Nucleus accumbens (tissue), 56 donors: ENCODE data around the gene MAB21L1.

ENCODE experiments used
- DNase-seq, 56 donors: peaks; one replicate each; lab custom pipeline; 2025; lab: John Stamatoyannopoulos, UW

MAB21L1 gene

DNA sequence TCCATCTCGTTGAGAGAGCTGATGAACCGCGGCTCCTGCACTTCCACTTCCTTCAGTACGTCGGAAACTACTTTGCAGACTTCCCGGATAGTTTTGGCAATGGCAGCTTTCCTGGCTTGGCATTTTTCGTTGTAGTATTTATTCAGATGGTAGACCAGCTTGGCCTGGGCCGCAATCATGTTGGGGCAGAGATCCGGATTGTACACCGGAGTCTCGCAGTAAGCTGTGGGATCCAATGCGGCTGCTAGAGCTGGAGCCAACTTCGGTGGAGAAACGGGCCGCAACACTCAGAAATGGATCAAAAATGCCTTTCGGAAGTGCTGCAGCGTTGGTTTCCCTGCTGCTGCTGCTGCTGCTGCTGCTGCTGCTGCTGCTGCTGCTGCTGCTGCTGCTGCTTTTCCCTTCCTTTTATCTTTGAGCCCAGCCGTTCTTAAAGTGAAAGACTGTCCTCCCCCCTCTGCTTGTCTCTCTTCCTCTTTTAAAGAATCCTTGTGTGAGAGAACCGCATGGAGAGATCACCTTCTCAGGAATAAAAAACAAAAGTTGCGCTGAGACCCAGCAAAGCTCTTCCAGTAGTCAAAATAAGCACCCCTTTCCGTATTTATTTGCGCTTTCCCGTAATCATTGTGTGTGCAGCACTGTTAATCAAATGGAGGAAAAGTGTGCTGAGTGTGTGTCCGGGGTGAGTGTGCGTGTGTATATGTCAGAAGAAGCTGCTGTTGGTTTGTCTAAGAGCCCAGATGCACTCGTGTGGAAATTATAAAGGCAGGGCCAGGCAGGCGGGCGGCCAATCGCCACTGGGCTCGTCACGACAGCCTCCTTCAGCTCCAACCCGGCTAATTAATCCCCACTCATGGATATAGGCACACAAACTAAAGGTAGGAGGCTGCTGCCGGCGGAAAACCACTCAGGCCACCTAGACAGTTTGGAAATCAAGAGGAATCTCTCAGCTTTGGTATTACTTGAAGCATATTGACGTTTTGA is at the start of gene MAB21L1:
Gene MAB21L1 (minus strand): TSS at position 730 of the 984 bp plus-strand sequence. CDS start 551 bp downstream, at position 179.
- peak in 21 of 56 donors; percentile 4 to 47 (median 21) for DNase-seq

DNA sequence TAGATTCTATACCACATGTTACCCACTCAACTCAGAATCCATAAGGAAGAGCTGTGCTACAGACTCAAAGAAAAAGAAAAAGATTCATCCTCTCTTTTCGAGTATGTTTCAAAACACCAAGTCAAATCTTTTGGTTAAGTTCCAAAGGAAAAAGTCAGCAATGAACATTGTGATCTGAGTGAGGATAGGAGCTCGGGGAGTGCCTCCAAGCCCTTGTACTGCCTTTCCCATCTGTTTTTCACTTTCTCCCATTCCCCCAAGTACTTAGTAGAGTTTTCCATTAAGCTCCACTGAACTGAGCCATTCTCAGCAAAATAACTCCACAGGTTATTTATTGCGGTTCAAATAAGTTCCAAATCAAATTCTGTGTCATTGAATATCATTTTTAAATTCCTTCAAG is 47.7 kb upstream of the MAB21L1 start:
- no peak for DNase-seq

DNA sequence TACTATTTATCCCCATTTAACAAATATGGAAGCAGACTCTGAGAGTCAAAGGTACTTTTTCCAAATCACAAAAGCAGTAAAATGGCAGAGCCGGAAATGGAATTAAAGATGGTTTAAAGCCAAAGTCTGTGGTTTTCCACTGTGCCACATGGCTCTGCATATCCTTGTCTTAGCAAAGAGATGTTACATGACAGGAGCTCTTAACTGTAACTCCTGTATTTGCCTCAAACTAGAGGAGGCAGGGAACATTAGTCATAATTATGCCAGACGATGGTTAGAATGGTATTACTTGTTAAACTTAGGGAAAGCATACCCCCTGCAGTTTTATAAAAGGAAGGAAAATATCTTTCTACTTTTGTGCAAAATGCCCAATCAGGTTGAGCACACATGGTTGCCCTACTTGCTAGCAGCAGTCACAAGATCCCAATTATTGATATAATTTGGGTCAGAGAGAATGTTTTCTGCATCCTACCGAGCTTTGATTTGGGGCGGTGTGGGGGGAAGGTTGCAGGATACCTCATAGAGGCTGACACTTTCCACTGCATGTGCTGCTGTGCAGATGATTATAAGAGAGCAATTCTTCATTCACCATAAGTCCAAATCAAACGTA is 42.0 kb upstream of the MAB21L1 start:
- peak in 3 of 56 donors; percentile 1 to 13 (median 7) for DNase-seq

DNA sequence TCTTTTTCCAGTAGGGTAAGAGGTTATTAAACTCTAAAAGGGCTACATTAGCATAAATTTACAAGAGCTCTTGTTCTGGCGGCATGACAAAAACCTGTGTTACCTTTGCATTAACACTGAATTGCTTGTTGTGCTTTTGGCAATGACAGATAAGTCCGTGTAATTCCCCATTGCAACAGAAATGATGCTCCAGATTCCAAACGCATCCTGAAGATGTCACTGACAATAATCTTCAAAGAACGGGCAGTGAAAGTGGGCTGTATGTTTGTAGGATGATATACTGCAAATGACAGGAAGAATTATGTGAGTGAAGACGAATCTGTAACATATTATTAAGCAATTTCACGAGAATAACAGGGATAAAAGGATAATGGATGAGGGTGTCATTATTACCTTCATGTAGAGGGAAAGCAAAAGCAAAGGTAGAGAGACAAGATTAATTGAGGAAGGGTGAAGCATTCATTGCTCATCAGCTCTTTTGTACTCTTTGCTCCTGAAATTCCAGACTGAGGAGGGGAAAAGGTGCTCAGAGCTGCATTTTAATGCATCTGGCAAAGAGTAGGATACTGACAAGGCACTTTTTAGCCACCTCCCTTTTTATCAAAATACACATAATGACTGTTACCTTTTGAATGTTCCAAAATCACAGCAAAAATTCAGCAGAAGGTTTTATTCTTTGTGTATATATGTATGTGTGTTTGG is 38.5 kb upstream of the MAB21L1 start:
- DNase-seq: peak in 3 of 56 donors; percentile 3 to 8 (median 8)

DNA sequence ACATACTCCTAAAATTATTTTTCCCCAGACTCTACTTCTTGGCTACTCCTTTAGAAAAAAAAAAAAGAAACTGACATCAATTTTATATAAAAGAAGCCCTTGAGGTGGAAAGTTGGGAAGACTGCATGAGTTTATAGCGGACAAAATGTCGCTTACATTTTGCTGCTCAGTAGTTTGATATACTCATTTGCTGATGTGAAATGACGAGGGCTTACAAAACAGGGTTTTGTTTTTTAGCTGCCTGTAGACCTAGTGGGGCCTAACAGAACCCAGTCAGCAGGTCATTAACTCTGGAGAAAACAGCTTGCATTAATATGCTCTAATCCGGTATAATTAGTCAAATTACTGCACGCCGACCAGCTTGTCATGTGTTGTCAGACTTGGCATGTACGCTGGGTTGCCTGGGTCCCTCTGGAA is 37.6 kb upstream of the MAB21L1 start:
- DNase-seq: no peak

DNA sequence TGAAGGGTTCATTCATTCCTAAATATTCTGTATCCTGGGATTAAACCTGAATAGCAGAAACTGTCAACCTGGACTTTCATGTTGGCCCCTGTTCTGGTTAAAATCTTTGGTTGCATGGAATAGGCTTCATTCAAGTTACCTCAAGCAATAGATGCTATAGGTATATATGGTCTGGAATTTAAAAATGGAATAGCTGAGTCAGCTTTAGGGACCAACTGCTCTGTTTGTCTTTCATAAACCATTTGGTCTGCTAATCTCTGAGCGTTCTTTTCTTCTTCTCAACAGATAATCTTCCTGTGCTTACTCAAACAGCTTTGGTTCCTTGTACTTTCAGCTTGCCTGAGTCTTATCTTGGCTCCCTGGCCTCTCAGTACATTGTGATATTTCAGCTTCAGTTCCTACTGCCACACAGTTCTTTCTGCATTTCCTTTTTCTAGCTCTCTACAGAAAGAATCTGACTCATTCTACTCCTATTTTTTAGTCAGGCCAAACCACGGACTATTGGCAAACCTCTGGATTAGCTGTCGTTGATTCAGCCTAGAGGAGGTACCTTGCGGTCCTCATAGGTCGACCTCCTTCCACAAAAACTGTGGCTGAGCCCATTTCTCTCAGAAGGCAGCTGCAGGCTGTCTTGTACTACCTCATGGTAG is 35.9 kb upstream of the MAB21L1 start:
- no peak for DNase-seq

DNA sequence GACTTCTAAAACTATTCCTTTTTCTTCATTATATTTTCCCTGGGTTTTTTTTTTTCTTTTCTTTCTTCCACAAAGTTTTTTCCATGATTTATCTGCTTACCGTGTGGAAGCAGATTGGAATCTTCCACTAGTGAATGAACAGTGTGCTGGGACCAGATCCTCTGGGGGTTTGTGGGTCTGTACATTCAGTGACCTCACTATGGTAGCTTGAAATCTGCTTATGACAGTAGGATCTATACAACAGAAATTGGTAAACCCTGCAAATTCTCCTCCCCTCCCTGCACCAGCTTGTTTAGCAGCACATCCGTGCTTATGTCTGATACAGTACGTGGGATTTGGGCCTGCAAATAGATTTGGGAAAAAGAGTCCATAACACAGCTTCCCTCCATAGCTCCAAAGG is 26.0 kb upstream of the MAB21L1 start:
- no peak for DNase-seq

DNA sequence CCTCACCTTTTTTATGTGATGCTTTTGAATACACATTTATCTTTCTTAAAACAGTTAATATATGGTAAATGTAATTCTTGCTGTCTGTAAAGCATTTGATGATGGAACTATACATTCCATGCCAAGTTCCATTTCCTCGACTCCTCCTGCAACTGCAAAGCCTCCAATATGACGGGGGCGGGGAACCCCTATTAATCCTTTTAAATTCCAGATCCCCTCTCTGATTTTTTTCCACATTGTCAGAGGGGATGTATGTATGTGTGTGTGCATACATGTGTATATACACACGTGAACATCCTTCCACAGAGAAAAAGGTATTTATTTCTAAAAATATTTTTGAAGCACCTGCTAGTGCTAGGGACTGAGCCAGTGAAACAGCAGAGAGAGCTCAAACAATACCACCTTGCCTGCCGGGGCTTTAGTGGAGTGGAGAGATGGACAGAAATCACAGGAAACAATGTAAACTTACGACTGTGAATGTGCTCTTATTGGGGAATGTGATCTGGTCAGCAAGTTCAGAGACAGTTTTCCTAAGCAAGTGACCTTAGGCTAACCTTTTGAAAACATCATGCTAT is 25.3 kb upstream of the MAB21L1 start:
- no peak for DNase-seq

DNA sequence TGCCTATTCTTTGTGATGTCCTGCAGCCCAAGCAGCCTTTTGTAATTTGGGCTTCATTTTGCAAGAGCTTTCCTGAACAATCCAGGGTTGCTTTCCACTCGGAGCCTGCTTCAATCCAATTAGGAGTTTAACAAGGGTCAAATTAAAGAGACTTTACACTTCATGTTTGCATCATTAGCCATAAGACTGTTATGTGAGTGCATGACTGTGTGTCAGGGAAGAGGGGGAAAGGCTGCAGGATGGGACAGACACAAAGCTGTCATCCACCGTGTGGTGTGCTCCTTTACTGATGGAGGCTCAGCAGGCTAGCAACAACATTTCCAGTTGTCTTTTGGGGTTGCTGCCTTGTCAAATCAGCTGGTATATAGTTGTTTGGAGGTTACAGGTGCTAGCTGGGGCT is 23.7 kb upstream of the MAB21L1 start:
- no peak for DNase-seq

DNA sequence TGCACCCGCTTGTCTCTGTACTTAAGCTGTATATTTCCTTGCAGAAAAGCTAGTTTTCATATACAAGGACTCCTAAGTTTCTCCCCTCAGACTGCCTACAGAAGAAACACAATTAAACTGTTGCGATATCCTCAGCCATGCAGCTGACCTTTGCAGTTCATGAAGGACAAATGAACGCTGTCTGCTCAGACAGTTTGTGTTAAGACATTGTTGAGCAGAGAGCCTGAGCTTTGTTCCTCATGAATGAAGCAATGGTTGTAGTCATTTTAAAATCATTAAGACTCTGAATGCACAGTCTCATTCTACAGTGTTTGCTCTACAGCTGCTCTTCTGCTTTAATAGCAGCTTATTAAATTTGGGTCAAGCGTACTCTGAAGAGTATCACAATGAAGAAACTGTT is 23.2 kb upstream of the MAB21L1 start:
- DNase-seq: no peak

DNA sequence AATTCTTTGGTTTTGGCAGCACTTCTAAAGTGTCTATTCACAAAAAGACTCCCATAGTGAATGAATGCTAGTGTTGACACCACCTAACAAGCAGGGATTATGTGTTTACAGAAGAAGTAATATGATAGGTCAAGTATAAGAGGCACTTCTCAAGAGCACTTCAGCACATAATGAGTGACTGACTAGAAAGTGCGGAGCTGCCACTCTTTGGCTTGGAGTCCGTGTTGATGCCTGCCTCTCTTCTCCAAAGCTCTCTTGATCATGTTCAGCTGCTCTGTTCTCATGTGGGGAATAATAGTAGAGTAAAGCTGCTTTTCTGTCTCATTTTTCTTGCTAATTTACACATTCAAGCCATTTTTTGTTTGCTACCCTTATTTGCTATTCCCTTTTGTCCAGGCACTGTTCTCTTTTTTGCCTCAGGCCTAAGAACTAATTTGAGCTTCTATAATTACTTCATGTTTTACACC is 22.7 kb upstream of the MAB21L1 start:
- no peak for DNase-seq

DNA sequence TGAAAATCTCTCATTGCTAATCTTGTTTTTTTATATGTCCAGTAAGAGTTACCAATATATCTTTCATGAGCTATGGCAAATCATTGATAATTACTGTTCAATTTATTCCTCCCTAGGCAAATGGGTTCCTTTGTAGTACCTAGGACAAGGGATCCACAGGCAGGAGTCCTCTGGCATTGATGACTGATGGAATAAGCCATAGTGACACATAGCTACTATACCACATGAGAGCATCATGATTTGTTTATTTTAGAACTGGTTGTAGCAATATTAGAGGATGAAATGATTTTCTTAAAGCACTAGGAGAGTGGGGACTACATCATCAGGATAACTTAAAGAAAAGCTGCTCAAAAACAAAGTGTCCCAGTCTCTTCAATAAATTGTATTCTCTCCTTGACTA is 21.7 kb upstream of the MAB21L1 start:
- no peak for DNase-seq

DNA sequence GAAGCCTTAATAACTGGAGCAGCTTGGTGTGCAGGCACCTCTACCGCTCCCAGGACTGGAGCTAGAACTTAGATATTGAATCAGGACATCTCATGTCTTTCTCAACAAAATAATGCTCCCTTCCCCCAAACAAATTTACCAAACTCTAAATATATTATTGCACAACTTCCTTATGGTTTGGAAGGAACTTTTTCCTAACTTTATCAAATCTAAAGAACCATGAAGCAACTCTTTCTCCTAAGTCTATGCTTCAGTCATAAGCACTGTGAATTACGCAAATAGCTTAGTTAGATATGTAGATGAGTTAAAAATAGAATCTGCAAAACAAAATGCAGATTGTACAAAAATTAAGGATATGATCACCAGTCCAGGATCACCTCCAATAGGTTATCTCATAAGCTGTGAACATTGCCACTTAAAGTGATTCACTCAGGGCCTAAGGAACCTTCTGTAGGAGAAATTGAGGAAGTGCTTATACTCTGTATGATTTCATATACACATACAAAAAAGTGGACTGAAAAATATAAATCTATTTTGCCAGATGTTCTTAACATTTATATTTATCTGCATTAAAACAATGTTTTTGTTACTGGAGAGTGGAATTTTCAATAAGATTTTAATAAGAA is 20.4 kb upstream of the MAB21L1 start:
- DNase-seq: no peak

DNA sequence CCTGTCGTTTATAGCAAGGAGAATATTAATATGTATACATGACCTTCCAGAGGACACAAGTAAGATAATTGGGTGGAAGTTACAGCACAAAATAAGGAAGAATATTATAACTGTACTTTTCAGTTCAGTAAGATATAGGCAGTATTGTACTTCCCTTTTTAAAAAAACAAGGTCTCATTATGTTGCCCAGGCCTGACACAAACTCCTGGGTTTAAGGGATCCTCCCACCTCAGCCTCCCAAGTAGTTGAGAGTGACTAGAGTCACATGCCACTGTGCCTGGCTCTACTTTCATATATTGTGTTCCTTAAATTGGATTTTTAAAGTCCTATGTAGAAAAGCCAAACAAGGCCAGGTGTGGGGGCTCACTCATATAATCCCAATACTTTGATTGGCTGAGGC is 19.5 kb upstream of the MAB21L1 start:
- DNase-seq: no peak

DNA sequence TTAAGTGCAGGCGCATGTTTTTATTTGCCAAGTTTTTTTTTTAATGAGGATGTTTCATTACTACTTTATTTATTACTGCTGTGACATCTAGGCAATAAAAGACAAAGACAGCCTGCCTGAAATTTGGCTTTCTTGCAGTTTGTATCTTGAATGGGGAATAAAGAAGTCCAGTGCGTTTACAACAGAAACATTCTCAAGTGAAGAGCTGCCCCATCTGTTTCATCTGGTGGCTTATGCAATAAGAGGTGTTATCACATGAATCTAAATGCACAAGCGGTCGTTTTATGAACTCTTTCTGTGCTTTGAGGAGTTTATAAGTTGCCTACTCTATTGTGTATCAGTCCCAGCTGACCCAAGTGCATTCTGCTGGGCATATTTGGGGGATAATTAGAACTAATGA is 12.6 kb upstream of the MAB21L1 start:
- DNase-seq: no peak

DNA sequence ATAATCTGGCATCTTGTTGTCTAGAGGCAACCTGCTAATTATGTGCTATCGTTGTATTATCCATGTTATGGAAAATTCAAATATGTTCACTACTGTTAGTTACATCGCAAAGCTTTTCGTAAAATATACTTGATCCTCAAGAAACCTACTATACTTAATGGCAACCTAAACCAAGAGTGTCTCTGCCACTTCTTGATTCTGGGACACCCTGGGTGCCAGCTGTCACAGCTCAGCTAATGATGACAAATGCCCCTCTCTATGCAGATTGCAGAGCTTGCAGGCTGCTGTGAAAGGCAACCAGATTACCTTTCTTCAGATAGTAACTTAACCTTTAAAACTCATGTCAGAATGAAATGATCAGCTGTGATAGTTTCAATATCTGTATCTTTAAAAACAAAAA is 8.9 kb upstream of the MAB21L1 start:
- no peak for DNase-seq

DNA sequence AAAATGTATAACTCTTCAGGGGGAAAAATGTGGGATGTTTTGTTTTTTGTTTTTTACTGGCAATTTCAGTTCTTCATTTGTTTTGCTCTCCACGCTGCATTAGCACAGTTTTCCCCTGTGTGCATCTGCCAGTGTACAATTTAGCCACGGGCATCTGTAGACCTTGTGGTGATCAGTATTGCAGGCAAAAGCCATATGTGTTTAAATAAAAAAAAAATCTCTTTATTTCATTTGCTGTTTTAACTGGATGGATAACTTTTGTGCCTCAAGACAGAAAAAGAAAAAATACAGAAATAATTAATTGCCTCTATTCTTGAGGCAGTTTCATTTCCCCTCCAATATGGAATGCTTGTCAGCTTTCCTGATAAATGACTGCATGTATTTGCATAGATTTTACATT is 7.9 kb upstream of the MAB21L1 start:
- no peak for DNase-seq

DNA sequence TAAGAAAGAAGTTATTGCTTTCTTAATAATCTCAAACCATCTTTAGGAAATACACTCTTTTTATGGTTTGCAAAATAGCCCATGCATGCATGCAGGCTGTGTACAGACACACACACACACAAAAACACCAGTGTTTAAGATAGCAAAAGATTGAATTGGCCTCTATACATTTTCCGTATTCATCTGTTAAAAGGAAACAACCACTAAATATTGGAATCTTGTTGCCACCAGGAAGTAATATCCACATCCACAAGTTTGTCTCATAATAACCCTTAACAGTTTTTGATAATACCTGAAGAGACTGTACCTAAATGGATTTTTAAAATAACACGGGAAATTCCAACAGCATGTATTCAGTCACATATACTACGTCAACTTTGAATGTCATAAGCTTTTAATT is 7.3 kb upstream of the MAB21L1 start:
- no peak for DNase-seq

DNA sequence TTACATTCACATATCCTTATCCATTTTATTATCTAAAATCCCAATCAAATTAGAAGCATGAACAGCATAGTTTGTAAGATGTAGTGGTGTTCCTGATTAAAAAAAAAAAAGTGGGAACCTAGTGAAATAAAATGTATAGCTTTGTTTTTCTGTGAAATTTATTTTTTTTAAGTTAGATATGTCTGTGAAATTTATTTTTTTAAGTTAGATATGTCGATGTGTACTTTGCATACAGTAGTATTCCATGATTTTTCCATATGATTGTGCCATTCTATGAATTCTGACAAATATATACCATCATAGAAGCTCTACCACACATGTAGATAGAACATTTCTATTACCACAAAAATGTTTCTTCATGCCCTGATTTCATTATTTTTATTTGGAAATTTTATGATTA is 6.0 kb upstream of the MAB21L1 start:
- no peak for DNase-seq

DNA sequence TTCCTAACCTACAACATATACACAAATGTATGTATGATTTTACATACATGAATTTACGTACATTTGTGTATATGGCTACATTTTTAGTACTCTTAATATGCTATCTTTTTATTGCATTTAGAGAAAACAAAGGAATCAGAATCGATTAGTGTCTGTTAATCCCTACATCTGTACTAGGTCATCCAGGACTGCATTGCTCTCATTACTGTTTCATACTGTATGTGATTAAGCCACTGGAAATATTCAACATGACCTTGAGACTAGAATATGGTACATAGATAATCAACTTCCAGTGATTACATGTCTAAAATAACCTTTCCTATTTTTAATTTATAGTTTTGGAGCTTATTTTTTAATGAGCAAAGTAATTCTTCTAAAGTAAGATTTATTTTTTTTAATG is 5.3 kb upstream of the MAB21L1 start:
- no peak for DNase-seq
